GM18511 (cell line): ENCODE measurements around the gene ASAH2.

ENCODE experiments used
- ATAC-seq: cut with Tn5 transposase; IDR thresholded peaks from one replicate; pipeline ENCODE4 v1.9.1; 2021; ENCODE audit warnings: mild to moderate bottlenecking, moderate library complexity; ENCODE audit not compliant: unreplicated experiment

ASAH2 gene

DNA sequence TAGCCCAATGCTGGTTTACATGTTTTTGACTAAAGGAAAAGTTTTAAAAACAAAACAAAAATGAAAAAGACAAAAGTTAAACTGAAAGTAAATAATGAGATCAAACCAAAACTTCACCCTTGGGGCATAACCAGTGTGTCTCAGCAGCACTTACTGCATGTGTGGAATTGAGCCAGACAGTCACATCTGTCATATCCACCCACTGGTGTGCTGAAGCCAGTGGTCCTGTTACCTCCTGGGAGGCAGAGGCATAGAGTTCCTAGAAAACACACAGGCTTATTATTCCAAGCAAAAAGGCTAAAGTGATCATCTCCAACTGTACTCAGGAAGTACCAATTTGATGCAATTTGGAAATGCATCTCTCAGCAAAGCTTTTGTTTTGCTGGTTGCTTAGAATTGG is 40.4 kb downstream of the ASAH2 start:
- peak; percentile 61 for ATAC-seq
